Panc1 (cell line): ENCODE measurements around the gene OGDH. TPM values are rescaled to one million over a fixed set of nuclear protein-coding genes. Genes with fewer than 3 reads are reported as not detected.

ENCODE experiments used
- ATAC-seq: fragments of 200-7000 bp; cut with Tn5 transposase; 2 replicates; pipeline ENCODE4 v1.9.1; 2020; ENCODE audit warnings: mild to moderate bottlenecking, moderate library complexity
- BruUV-seq: library from RNA; stranded (reverse); fragments of 400-500 nt; replicated peaks from 2 replicates; lab custom pipeline; 2021; lab: Mats Ljungman, UMichigan
- CTCF ChIA-PET: fragments of 300-600 bp; sonication (Branson Sonifier 250); formaldehyde crosslinking; loops from one replicate; lab custom pipeline; 2022; ENCODE audit warnings: antibody characterized with exemption; lab: Charles Lee
- POLR2A ChIA-PET: fragments of 300-600 bp; sonication (Branson Sonifier 250); formaldehyde crosslinking; loops from one replicate; lab custom pipeline; 2022; ENCODE audit warnings: antibody characterized with exemption; lab: Charles Lee
- DNase-seq: peaks from one replicate; pipeline ENCODE4 v3.0.0-alpha.2; 2010; ENCODE audit warnings: low read depth, low spot score
- H3K27ac ChIP-seq: 2 replicates; pipeline ENCODE4 v1.5.1; 2011; ENCODE audit warnings: mild to moderate bottlenecking, low read length, inconsistent platforms
- H3K27me3 ChIP-seq: fragments of 200-500 bp; sonication (Bioruptor generic); 2 replicates; pipeline ENCODE4 v1.6.0; 2014; ENCODE audit warnings: low read length, inconsistent platforms; ENCODE audit not compliant: control insufficient read depth, insufficient read depth
- H3K36me3 ChIP-seq: fragments of 200-500 bp; sonication (Bioruptor generic); 2 replicates; pipeline ENCODE4 v1.5.1; 2014; ENCODE audit warnings: inconsistent platforms, mild to moderate bottlenecking, low read length, moderate library complexity; ENCODE audit not compliant: control insufficient read depth, insufficient read depth
- H3K4me1 ChIP-seq: 2 replicates; pipeline ENCODE4 v1.5.1; 2011; ENCODE audit warnings: inconsistent platforms, mild to moderate bottlenecking, low read length, moderate library complexity; ENCODE audit not compliant: control insufficient read depth, insufficient read depth
- H3K4me3 ChIP-seq, 2 experiments: 2 replicates each; pipeline ENCODE4 v1.5.1; 2011 to 2012; ENCODE audit warnings: low read depth in 2 of 2, low read length in 2 of 2, mild to moderate bottlenecking in 2 of 2, inconsistent platforms in 1 of 2, moderate library complexity in 1 of 2
- H3K9me3 ChIP-seq: fragments of 200-500 bp; sonication (Bioruptor generic); 2 replicates; pipeline ENCODE4 v1.5.1; 2014; ENCODE audit warnings: low read depth, mild to moderate bottlenecking, inconsistent platforms, low read length, moderate library complexity; ENCODE audit not compliant: control insufficient read depth, insufficient read depth
- CTCF ChIP-seq: fragments of 450-650 bp; IDR thresholded peaks from 2 replicates; pipeline ENCODE4 v1.5.1; 2017; ENCODE audit warnings: mild to moderate bottlenecking
- POLR2AphosphoS5 ChIP-seq: IDR thresholded peaks from 2 replicates; pipeline ENCODE4 v1.6.1; 2012; ENCODE audit warnings: mild to moderate bottlenecking, low read depth, low read length, moderate library complexity
- REST ChIP-seq, 2 experiments: IDR thresholded peaks; 2 replicates each; pipeline ENCODE4 v1.6.1; 2011 to 2012; ENCODE audit warnings: low read depth in 2 of 2, control low read depth in 1 of 2, low read length in 1 of 2, mild to moderate bottlenecking in 1 of 2, moderate library complexity in 1 of 2; ENCODE audit not compliant: insufficient read depth in 1 of 2
- SIN3A ChIP-seq: IDR thresholded peaks from 2 replicates; pipeline ENCODE4 v1.6.1; 2012; ENCODE audit warnings: low read depth, mild to moderate bottlenecking, low read length, moderate library complexity, borderline replicate concordance; ENCODE audit not compliant: insufficient read depth
- TCF7L2 ChIP-seq: IDR thresholded peaks from 2 replicates; pipeline ENCODE4 v1.6.1; 2011; ENCODE audit warnings: mild to moderate bottlenecking, low read depth, low read length, inconsistent platforms
- in situ Hi-C: cut with HindIII; loops from 2 replicates; pipeline ENCODE4 v1.10.0; 2016; ENCODE audit warnings: low sequenced_read_pairs, low pct_unique_long_range_greater_than_20kb
- intact Hi-C: fragments of 100-400 bp; cut with micrococcal nuclease; formaldehyde crosslinking; loops from one replicate; pipeline ENCODE4 v1.10.0; 2022; ENCODE audit not compliant: unreplicated experiment
- total RNA-seq: library from RNA; stranded (reverse); gene quantifications from one replicate; pipeline ENCODE4 v1.2.1, GENCODE V29; 2021; ENCODE audit not compliant: unreplicated experiment

Gene OGDH
- total RNA-seq, 1 experiment from 2014 or later, result 166 TPM

- no peaks in the 10 kb centered on the region for H3K36me3 ChIP-seq
- no peak overlapping the region for H3K4me3 ChIP-seq
- POLR2A ChIA-PET, result interaction anchor here (0.7 kb wide), 2 partner anchors 8 to 251 kb away, joined by 3 to 6 read pairs; no protein-coding TSS in a partner anchor
- CTCF ChIA-PET, result no interaction called here
- intact Hi-C loops, result no loop called here
- no TSS peak for BruUV-seq
- in situ Hi-C loops, result no loop called here
- H3K27me3 ChIP-seq, result no peaks in the 10 kb centered on the region
- H3K4me1 ChIP-seq, result no peaks in the 10 kb centered on the region
- H3K9me3 ChIP-seq, result no peaks in the 10 kb centered on the region
- no peak overlapping the region for H3K27ac ChIP-seq
- TF ChIP-seq CTCF, result no peak
- TF ChIP-seq SIN3A, result no peak
- TF ChIP-seq POLR2AphosphoS5, result no peak
- no peak for TF ChIP-seq REST (IDR thresholded peaks at IDR 0.05; ENCODE audit: insufficient read depth in 1 of 2, low read depth in 2 of 2, low read length in 1 of 2)
- DNase-seq (no peak), ATAC-seq (no peak)
Observed at GRCh38 chr7:44602576-44602910, 3.9 kb upstream of the OGDH start.

GRCh38 chr7:44603193-44603592 lies 3.2 kb upstream of the OGDH start:
- Histone ChIP-seq H3K36me3 (no peaks in the 10 kb centered on the region), H3K27ac (no peak overlapping the region), H3K9me3 (no peaks in the 10 kb centered on the region), H3K27me3 (no peaks in the 10 kb centered on the region), H3K4me1 (no peaks in the 10 kb centered on the region), H3K4me3 (no peak overlapping the region)
- ChIA-PET CTCF (no interaction called here), POLR2A (no interaction called here)
- no peak for ATAC-seq
- TF ChIP-seq TCF7L2 (no peak), POLR2AphosphoS5 (no peak), CTCF (no peak), SIN3A (no peak), REST (IDR thresholded peaks at IDR 0.05; ENCODE audit: insufficient read depth in 1 of 2, low read depth in 2 of 2, low read length in 1 of 2) (no peak)
- in situ Hi-C loops (no loop called here), intact Hi-C loops (no loop called here)
- BruUV-seq, result no TSS peak
- DNase-seq, result no peak
